SH-SY5Y (cell line): ENCODE results near the gene TEKT3.

Source experiments
- GATA2 ChIP-seq: IDR thresholded peaks from 2 replicates; pipeline ENCODE4 v1.6.1; 2011; ENCODE audit warnings: mild to moderate bottlenecking, low read depth, low read length
- GATA3 ChIP-seq: IDR thresholded peaks from 2 replicates; pipeline ENCODE4 v1.6.1; 2011; ENCODE audit warnings: low read depth, mild to moderate bottlenecking, low read length, moderate library complexity

GRCh38 chr17:15351925-15352324 is 10.5 kb upstream of the TEKT3 start:
- TF ChIP-seq GATA2 (no peak), GATA3 (no peak)
